Measurements from ENCODE around the gene RIMBP2. TPM values are rescaled to one million over a fixed set of nuclear protein-coding genes. Genes with fewer than 3 reads are reported as not detected.

Gene RIMBP2
- polyA plus RNA-seq, 1 donor from 2014 or later, result 14.6 TPM

- Histone ChIP-seq H3K4me3 (ENCODE audit: low read length) (peak overlapping the region; percentile 19), H3K4me2 (ENCODE audit: low read length) (peak overlapping the region; percentile 50), H3K9me3 (ENCODE audit: low read length) (no peaks in the 10 kb centered on the region), H3K27me3 (ENCODE audit: insufficient read depth, low read depth, low read length) (peaks cover 8% of the 10 kb centered on the region), H3F3A (ENCODE audit: insufficient read depth, low read length, poor library complexity, severe bottlenecking) (no peaks in the 10 kb centered on the region), H3K79me2 (replicated peaks; ENCODE audit: insufficient read depth, low read length) (peaks cover 7% of the 10 kb centered on the region), H3K9ac (ENCODE audit: low read length) (peak overlapping the region; percentile 11), H3K27ac (ENCODE audit: low read length) (peak overlapping the region; percentile 74), H2AFZ (ENCODE audit: low read depth, low read length) (no peak overlapping the region), H3K9me2 (ENCODE audit: insufficient read depth, low read length) (no peaks in the 10 kb centered on the region), H4K20me1 (ENCODE audit: insufficient read depth) (no peaks in the 10 kb centered on the region), H3K36me3 (ENCODE audit: insufficient read depth, low read length) (no peaks in the 10 kb centered on the region)
- TF ChIP-seq POLR2AphosphoS5 (IDR thresholded peaks at IDR 0.05) (peak; percentile 70), SMC3 (conservative IDR thresholded peaks at IDR 0.05; ENCODE audit: poor library complexity) (no peak), REST (IDR thresholded peaks at IDR 0.05; ENCODE audit: borderline replicate concordance) (peak; percentile 97), EP300 (conservative IDR thresholded peaks at IDR 0.05; ENCODE audit: poor library complexity, severe bottlenecking) (peak; percentile 80)
These were observed 3.3 kb upstream of the RIMBP2 start for GRCh38 chr12:130719263-130719859.

DNA sequence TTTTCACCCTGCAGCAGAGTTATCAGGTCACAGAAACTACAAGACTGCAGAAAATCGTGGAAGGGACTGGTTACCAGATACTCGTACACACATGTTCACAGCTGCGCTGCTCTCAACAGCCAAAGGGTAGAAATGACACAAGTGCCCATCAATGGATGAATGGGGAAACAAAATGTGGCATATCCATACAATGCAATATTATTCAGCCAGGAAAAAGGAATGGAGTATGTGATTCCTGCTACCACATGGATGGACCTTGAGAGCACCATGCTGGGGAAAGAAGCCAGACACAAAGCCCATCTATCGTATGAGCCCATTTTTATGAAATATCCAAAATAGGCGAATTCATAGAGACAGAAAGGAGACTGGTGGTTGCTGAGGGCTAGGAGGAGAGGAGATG lies 1.7 kb upstream of the RIMBP2 start:
- Histone ChIP-seq H3F3A (ENCODE audit: insufficient read depth, low read length, poor library complexity, severe bottlenecking) (no peaks in the 10 kb centered on the region), H3K27me3 (ENCODE audit: insufficient read depth, low read depth, low read length) (peaks cover 15% of the 10 kb centered on the region), H3K9ac (ENCODE audit: low read length) (no peak overlapping the region), H3K4me2 (ENCODE audit: low read length) (no peak overlapping the region), H3K79me2 (replicated peaks; ENCODE audit: insufficient read depth, low read length) (peaks cover 14% of the 10 kb centered on the region), H3K4me3 (ENCODE audit: low read length) (no peak overlapping the region), H3K9me3 (ENCODE audit: low read length) (no peaks in the 10 kb centered on the region), H3K27ac (ENCODE audit: low read length) (no peak overlapping the region), H3K36me3 (ENCODE audit: insufficient read depth, low read length) (no peaks in the 10 kb centered on the region), H3K9me2 (ENCODE audit: insufficient read depth, low read length) (no peaks in the 10 kb centered on the region), H4K20me1 (ENCODE audit: insufficient read depth) (no peaks in the 10 kb centered on the region), H2AFZ (ENCODE audit: low read depth, low read length) (no peak overlapping the region)
- no peak for TF ChIP-seq POLR2AphosphoS5 (IDR thresholded peaks at IDR 0.05)

DNA sequence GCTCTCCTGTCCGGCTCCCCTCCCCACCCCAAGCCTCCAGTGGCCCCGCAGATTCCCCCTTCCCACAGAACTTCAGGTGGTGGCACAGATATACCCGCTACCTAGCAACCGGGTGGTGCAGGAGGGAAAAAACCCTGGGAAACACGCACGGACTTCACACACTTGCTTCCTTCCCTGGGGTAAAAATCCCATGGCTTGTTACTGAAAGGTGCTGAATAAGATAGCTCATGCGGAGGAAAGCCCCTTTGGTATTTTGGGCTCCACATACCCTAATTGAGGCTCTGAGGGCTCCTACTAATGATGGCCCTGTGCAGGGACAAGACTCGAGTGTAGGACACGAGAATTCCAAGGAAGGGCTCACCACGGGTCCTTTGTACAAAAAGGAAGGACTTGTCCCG lies 869 bp upstream of the RIMBP2 start:
- Histone ChIP-seq H3K27ac (ENCODE audit: low read length) (peak overlapping the region; percentile 89), H3K36me3 (ENCODE audit: insufficient read depth, low read length) (no peaks in the 10 kb centered on the region), H3K9me3 (ENCODE audit: low read length) (no peaks in the 10 kb centered on the region), H3K27me3 (ENCODE audit: insufficient read depth, low read depth, low read length) (peaks cover 15% of the 10 kb centered on the region), H2AFZ (ENCODE audit: low read depth, low read length) (peak overlapping the region; percentile 51), H3K9ac (ENCODE audit: low read length) (peak overlapping the region; percentile 90), H3K79me2 (replicated peaks; ENCODE audit: insufficient read depth, low read length) (peaks cover 14% of the 10 kb centered on the region), H3K4me3 (ENCODE audit: low read length) (peak overlapping the region; percentile 93), H3K4me2 (ENCODE audit: low read length) (peak overlapping the region; percentile 65), H3K9me2 (ENCODE audit: insufficient read depth, low read length) (no peaks in the 10 kb centered on the region), H4K20me1 (ENCODE audit: insufficient read depth) (no peaks in the 10 kb centered on the region), H3F3A (ENCODE audit: insufficient read depth, low read length, poor library complexity, severe bottlenecking) (no peaks in the 10 kb centered on the region)
- TF ChIP-seq REST (IDR thresholded peaks at IDR 0.05; ENCODE audit: borderline replicate concordance), result no peak
- no peak for TF ChIP-seq TAF1 (IDR thresholded peaks at IDR 0.05; ENCODE audit: low read depth)
- no peak for TF ChIP-seq EP300 (conservative IDR thresholded peaks at IDR 0.05; ENCODE audit: poor library complexity, severe bottlenecking)
- no peak for TF ChIP-seq POLR2AphosphoS5 (IDR thresholded peaks at IDR 0.05)
- TF ChIP-seq EZH2 (IDR thresholded peaks at IDR 0.05; ENCODE audit: borderline replicate concordance, insufficient read depth, low read length, poor library complexity, severe bottlenecking), result no peak
- TF ChIP-seq RAD21 (conservative IDR thresholded peaks at IDR 0.05), result no peak
- no peak for TF ChIP-seq MXI1 (conservative IDR thresholded peaks at IDR 0.05; ENCODE audit: poor library complexity, severe bottlenecking)
- TF ChIP-seq SMC3 (conservative IDR thresholded peaks at IDR 0.05; ENCODE audit: poor library complexity), result no peak
- TF ChIP-seq, protein P1, sequence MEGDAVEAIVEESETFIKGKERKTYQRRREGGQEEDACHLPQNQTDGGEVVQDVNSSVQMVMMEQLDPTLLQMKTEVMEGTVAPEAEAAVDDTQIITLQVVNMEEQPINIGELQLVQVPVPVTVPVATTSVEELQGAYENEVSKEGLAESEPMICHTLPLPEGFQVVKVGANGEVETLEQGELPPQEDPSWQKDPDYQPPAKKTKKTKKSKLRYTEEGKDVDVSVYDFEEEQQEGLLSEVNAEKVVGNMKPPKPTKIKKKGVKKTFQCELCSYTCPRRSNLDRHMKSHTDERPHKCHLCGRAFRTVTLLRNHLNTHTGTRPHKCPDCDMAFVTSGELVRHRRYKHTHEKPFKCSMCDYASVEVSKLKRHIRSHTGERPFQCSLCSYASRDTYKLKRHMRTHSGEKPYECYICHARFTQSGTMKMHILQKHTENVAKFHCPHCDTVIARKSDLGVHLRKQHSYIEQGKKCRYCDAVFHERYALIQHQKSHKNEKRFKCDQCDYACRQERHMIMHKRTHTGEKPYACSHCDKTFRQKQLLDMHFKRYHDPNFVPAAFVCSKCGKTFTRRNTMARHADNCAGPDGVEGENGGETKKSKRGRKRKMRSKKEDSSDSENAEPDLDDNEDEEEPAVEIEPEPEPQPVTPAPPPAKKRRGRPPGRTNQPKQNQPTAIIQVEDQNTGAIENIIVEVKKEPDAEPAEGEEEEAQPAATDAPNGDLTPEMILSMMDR (IDR thresholded peaks at IDR 0.05; ENCODE audit: poor library complexity, severe bottlenecking), result no peak

All from neural cell (in vitro differentiated cells).